ENCODE results near the gene FAS. TPM values are rescaled to one million over a fixed set of nuclear protein-coding genes. Genes with fewer than 3 reads are reported as not detected.
A peak's percentile ranks its signal among the peaks of the same experiment; 100 is the strongest.

FAS gene
- total RNA-seq, 2 donors from 2014 or later, result 48.3 to 73.0 TPM

GRCh38 chr10:88960802-88961201 lies 29.8 kb upstream of the FAS start:
- Mint-ChIP-seq H3K4me3 (peak overlapping the region; percentile 49), H3K36me3 (peaks cover 4% of the 10 kb centered on the region), H3K27me3 (no peaks in the 10 kb centered on the region), H3K27ac (peak overlapping the region; percentile 52 to 72), H3K9me3 (no peaks in the 10 kb centered on the region), H3K4me1 (ENCODE audit: low read depth in 2 of 2) (peaks cover 26 to 28% of the 10 kb centered on the region in 2 donors)
- ATAC-seq (peak; percentile 77 to 93), DNase-seq (ENCODE audit: low spot score) (no peak)

- DNase-seq (ENCODE audit: low spot score) (no peak), ATAC-seq (peak; percentile 83 to 87)
- Mint-ChIP-seq H3K27ac (peak overlapping the region; percentile 52 to 72), H3K27me3 (no peaks in the 10 kb centered on the region), H3K9me3 (no peaks in the 10 kb centered on the region), H3K4me3 (peak overlapping the region; percentile 49), H3K36me3 (peaks cover 4% of the 10 kb centered on the region), H3K4me1 (ENCODE audit: low read depth in 2 of 2) (peaks cover 26 to 28% of the 10 kb centered on the region in 2 donors)
Observed at GRCh38 chr10:88961266-88961665, 29.3 kb upstream of the FAS start.

- Mint-ChIP-seq H3K27me3 (no peaks in the 10 kb centered on the region), H3K36me3 (peaks cover 4% of the 10 kb centered on the region), H3K4me3 (peak overlapping the region; percentile 49), H3K4me1 (ENCODE audit: low read depth in 2 of 2) (peaks cover 26 to 28% of the 10 kb centered on the region in 2 donors), H3K9me3 (no peaks in the 10 kb centered on the region), H3K27ac (peak overlapping the region; percentile 52 to 83)
- no peak for ATAC-seq
- no peak for DNase-seq (ENCODE audit: low spot score)
Observed at GRCh38 chr10:88962336-88962735, 28.3 kb upstream of the FAS start.

GRCh38 chr10:88963318-88963717 lies 27.3 kb upstream of the FAS start:
- H3K9me3 Mint-ChIP-seq, result no peaks in the 10 kb centered on the region
- peaks cover 4% of the 10 kb centered on the region for H3K36me3 Mint-ChIP-seq
- H3K4me1 Mint-ChIP-seq (ENCODE audit: low read depth in 2 of 2), result peaks cover 26 to 28% of the 10 kb centered on the region in 2 donors
- DNase-seq (ENCODE audit: low spot score) (no peak), ATAC-seq (no peak)
- no peak overlapping the region for H3K4me3 Mint-ChIP-seq
- H3K27ac Mint-ChIP-seq, result no peak overlapping the region
- H3K27me3 Mint-ChIP-seq, result no peaks in the 10 kb centered on the region

GRCh38 chr10:88964360-88964759 lies 26.2 kb upstream of the FAS start:
- ATAC-seq (no peak), DNase-seq (ENCODE audit: low spot score) (no peak)
- Mint-ChIP-seq H3K27ac (no peak overlapping the region), H3K4me3 (no peak overlapping the region), H3K36me3 (peaks cover 4% of the 10 kb centered on the region), H3K27me3 (no peaks in the 10 kb centered on the region), H3K4me1 (ENCODE audit: low read depth in 2 of 2) (peaks cover 26 to 28% of the 10 kb centered on the region in 2 donors), H3K9me3 (no peaks in the 10 kb centered on the region)

GRCh38 chr10:88964869-88965415 lies 25.7 kb upstream of the FAS start:
- ATAC-seq, result no peak
- no peak overlapping the region for H3K27ac Mint-ChIP-seq

GRCh38 chr10:88966797-88967196 lies 23.8 kb upstream of the FAS start:
- no peak for DNase-seq (ENCODE audit: low spot score)
- no peak overlapping the region for H3K4me3 Mint-ChIP-seq
- H3K27me3 Mint-ChIP-seq, result no peaks in the 10 kb centered on the region
- no peak overlapping the region for H3K27ac Mint-ChIP-seq
- peaks cover 10 to 11% of the 10 kb centered on the region in 2 donors for H3K4me1 Mint-ChIP-seq (ENCODE audit: low read depth in 2 of 2)
- ATAC-seq, result no peak
- peaks cover 4% of the 10 kb centered on the region for H3K36me3 Mint-ChIP-seq
- H3K9me3 Mint-ChIP-seq, result no peaks in the 10 kb centered on the region

More at GRCh38 chr10:88964869-88965415, 25.7 kb upstream of the FAS start:
- DNase-seq (ENCODE audit: low spot score), result no peak
- H3K27me3 Mint-ChIP-seq, result no peaks in the 10 kb centered on the region
- H3K36me3 Mint-ChIP-seq, result peaks cover 4% of the 10 kb centered on the region
- no peak overlapping the region for H3K4me3 Mint-ChIP-seq
- H3K4me1 Mint-ChIP-seq (ENCODE audit: low read depth in 2 of 2), result peaks cover 26 to 28% of the 10 kb centered on the region in 2 donors
- H3K9me3 Mint-ChIP-seq, result no peaks in the 10 kb centered on the region

- no peak overlapping the region for H3K4me3 Mint-ChIP-seq
- no peaks in the 10 kb centered on the region for H3K4me1 Mint-ChIP-seq (ENCODE audit: low read depth in 2 of 2)
- ATAC-seq (no peak), DNase-seq (ENCODE audit: low spot score) (no peak)
- no peak overlapping the region for H3K27ac Mint-ChIP-seq
- no peaks in the 10 kb centered on the region for H3K27me3 Mint-ChIP-seq
- H3K36me3 Mint-ChIP-seq, result no peaks in the 10 kb centered on the region
- no peaks in the 10 kb centered on the region for H3K9me3 Mint-ChIP-seq
Observed at GRCh38 chr10:88968391-88968790, 22.2 kb upstream of the FAS start.

GRCh38 chr10:88971221-88972061 lies 19.2 kb upstream of the FAS start:
- Mint-ChIP-seq H3K4me1 (ENCODE audit: low read depth in 2 of 2) (peaks cover 5 to 6% of the 10 kb centered on the region in 2 donors), H3K4me3 (no peak overlapping the region), H3K9me3 (no peaks in the 10 kb centered on the region), H3K27me3 (no peaks in the 10 kb centered on the region), H3K27ac (no peak overlapping the region), H3K36me3 (no peaks in the 10 kb centered on the region)
- DNase-seq (ENCODE audit: low spot score) (no peak), ATAC-seq (no peak)

- peaks cover 6 to 9% of the 10 kb centered on the region in 2 donors for H3K4me1 Mint-ChIP-seq (ENCODE audit: low read depth in 2 of 2)
Observed at GRCh38 chr10:88974012-88974411, 16.6 kb upstream of the FAS start.

GRCh38 chr10:88974446-88975376 lies 15.9 kb upstream of the FAS start:
- Mint-ChIP-seq H3K4me3 (peak overlapping the region; percentile 91), H3K36me3 (no peaks in the 10 kb centered on the region)
- ATAC-seq, result peak in 1 of 2 donors; percentile 46

More at GRCh38 chr10:88974012-88974411, 16.6 kb upstream of the FAS start:
- Mint-ChIP-seq H3K4me3 (no peak overlapping the region), H3K27me3 (no peaks in the 10 kb centered on the region), H3K9me3 (no peaks in the 10 kb centered on the region), H3K36me3 (no peaks in the 10 kb centered on the region), H3K27ac (no peak overlapping the region)
- no peak for ATAC-seq
- no peak for DNase-seq (ENCODE audit: low spot score)

GRCh38 chr10:88975377-88975720 lies 15.2 kb upstream of the FAS start:
- ATAC-seq (no peak), DNase-seq (ENCODE audit: low spot score) (no peak)
- H3K9me3 Mint-ChIP-seq, result no peaks in the 10 kb centered on the region
- peak overlapping the region; percentile 82 to 92 for H3K27ac Mint-ChIP-seq
- peaks cover 9 to 12% of the 10 kb centered on the region in 2 donors for H3K4me1 Mint-ChIP-seq (ENCODE audit: low read depth in 2 of 2)
- no peaks in the 10 kb centered on the region for H3K27me3 Mint-ChIP-seq
- no peaks in the 10 kb centered on the region for H3K36me3 Mint-ChIP-seq
- peak overlapping the region; percentile 91 for H3K4me3 Mint-ChIP-seq

More at GRCh38 chr10:88974446-88975376, 15.9 kb upstream of the FAS start:
- H3K4me1 Mint-ChIP-seq (ENCODE audit: low read depth in 2 of 2), result peaks cover 9 to 12% of the 10 kb centered on the region in 2 donors
- H3K9me3 Mint-ChIP-seq, result no peaks in the 10 kb centered on the region
- DNase-seq (ENCODE audit: low spot score), result no peak
- peak overlapping the region; percentile 82 to 92 for H3K27ac Mint-ChIP-seq
- H3K27me3 Mint-ChIP-seq, result no peaks in the 10 kb centered on the region

- Mint-ChIP-seq H3K4me1 (ENCODE audit: low read depth in 2 of 2) (peaks cover 9 to 16% of the 10 kb centered on the region in 2 donors), H3K36me3 (no peaks in the 10 kb centered on the region), H3K9me3 (no peaks in the 10 kb centered on the region), H3K27ac (no peak overlapping the region), H3K27me3 (no peaks in the 10 kb centered on the region), H3K4me3 (no peak overlapping the region)
- DNase-seq (ENCODE audit: low spot score) (no peak), ATAC-seq (no peak)
Observed at GRCh38 chr10:88978463-88978862, 12.1 kb upstream of the FAS start.

Measured in natural killer cell treated with Interleukin-12 subunit alpha and Interleukin-12 subunit beta and Interleukin-15 and Interleukin-18, amount 100 ng/mL, for 72 hours (primary cell).